GM21423 (cell line): ENCODE results near the gene LSAMP.

Source experiments
- ATAC-seq: cut with Tn5 transposase; IDR thresholded peaks from one replicate; pipeline ENCODE4 v1.9.1; 2021; ENCODE audit warnings: mild to moderate bottlenecking, moderate library complexity; ENCODE audit not compliant: unreplicated experiment

The LSAMP gene

GRCh38 chr3:116300226-116300625 lies 145.1 kb downstream of the LSAMP start:
- ATAC-seq, result no peak

GRCh38 chr3:116299646-116300081 lies 145.6 kb downstream of the LSAMP start:
- ATAC-seq, result no peak

GRCh38 chr3:116298151-116298550 lies 147.1 kb downstream of the LSAMP start:
- ATAC-seq, result no peak

GRCh38 chr3:116291141-116291540 lies 154.1 kb downstream of the LSAMP start:
- ATAC-seq, result no peak

GRCh38 chr3:116288485-116288884 lies 156.8 kb downstream of the LSAMP start:
- ATAC-seq, result no peak

- ATAC-seq, result no peak
These were observed 159.4 kb downstream of the LSAMP start for GRCh38 chr3:116285781-116286421.

GRCh38 chr3:116281313-116282143 lies 163.8 kb downstream of the LSAMP start:
- ATAC-seq, result peak; percentile 60

- no peak for ATAC-seq
These were observed 165.1 kb downstream of the LSAMP start for GRCh38 chr3:116280130-116280740.

- ATAC-seq, result no peak
These were observed 168.6 kb downstream of the LSAMP start for GRCh38 chr3:116276675-116277074.

- ATAC-seq, result no peak
These were observed 175.2 kb downstream of the LSAMP start for GRCh38 chr3:116270056-116270455.

- ATAC-seq, result no peak
These were observed 178.2 kb downstream of the LSAMP start for GRCh38 chr3:116267116-116267515.

- no peak for ATAC-seq
These were observed 179.2 kb downstream of the LSAMP start for GRCh38 chr3:116265976-116266584.

- no peak for ATAC-seq
These were observed 180.0 kb downstream of the LSAMP start for GRCh38 chr3:116265320-116265695.

GRCh38 chr3:116264546-116265319 lies 180.6 kb downstream of the LSAMP start:
- ATAC-seq, result no peak

GRCh38 chr3:116263842-116264545 lies 181.3 kb downstream of the LSAMP start:
- no peak for ATAC-seq

- no peak for ATAC-seq
These were observed 184.8 kb downstream of the LSAMP start for GRCh38 chr3:116260491-116260890.

GRCh38 chr3:116259984-116260383 lies 185.3 kb downstream of the LSAMP start:
- ATAC-seq, result no peak

- no peak for ATAC-seq
These were observed 188.3 kb downstream of the LSAMP start for GRCh38 chr3:116256843-116257485.

GRCh38 chr3:116254541-116254940 lies 190.7 kb downstream of the LSAMP start:
- no peak for ATAC-seq

GRCh38 chr3:116253511-116253910 lies 191.8 kb downstream of the LSAMP start:
- ATAC-seq, result no peak
